H1 (cell line): ENCODE data around the gene ISX. TPM values are rescaled to one million over a fixed set of nuclear protein-coding genes. Genes with fewer than 3 reads are reported as not detected.

ENCODE experiments used
- EZH2 ChIP-seq: fragments of 200-600 bp; sonication (generic); IDR thresholded peaks from 2 replicates; pipeline ENCODE4 v1.7.1; 2012; ENCODE audit warnings: low read depth, mild to moderate bottlenecking, moderate library complexity, low read length, inconsistent platforms; ENCODE audit not compliant: severe bottlenecking
- SP1 ChIP-seq: IDR thresholded peaks from 2 replicates; pipeline ENCODE4 v1.6.1; 2011; ENCODE audit warnings: low read depth, low read length
- TBP ChIP-seq: IDR thresholded peaks from 2 replicates; pipeline ENCODE4 v1.6.1; 2011; ENCODE audit warnings: low read depth, low read length, improper control_type of control experiment
- TCF12 ChIP-seq: IDR thresholded peaks from 2 replicates; pipeline ENCODE4 v1.6.1; 2011; ENCODE audit warnings: low read depth, mild to moderate bottlenecking, low read length
- polyA plus RNA-seq, 7 experiments: library from polyadenylated mRNA; depleted of rRNA in 3 of 7; stranded (reverse) in 5 of 7; unstranded in 2 of 7; fragments of >200 nt in 5 of 7; fragments of 200-250 nt in 2 of 7; gene quantifications; 1 replicate in 5 of 7; 2 replicates in 1 of 7; 4 replicates in 1 of 7; pipeline versions ENCODE4 v1.2.1 to v1.2.3, GENCODE V29; 2011 to 2013; ENCODE audit warnings: missing spikeins in 2 of 7, mixed read lengths in 2 of 7
- total RNA-seq: library from RNA; stranded (reverse); fragmentation: NEBNext Ultra II Directional; extraction: Animal tissue kit (Norgen Biotek cat#: 25700); gene quantifications from 2 replicates; pipeline ENCODE4 v1.2.1, GENCODE V29; 2021

The ISX gene
- total and polyA plus RNA-seq, 2 of the 8 experiments (the other 6 are each of a cell fraction or from before 2014, with no cell fraction given), result not detected

- TF ChIP-seq TBP (no peak), TCF12 (no peak), EZH2 (no peak), SP1 (no peak)
These were observed 61.0 kb downstream of the ISX start (continued) for GRCh38 chr22:35126993-35127392.
